Panc1 (cell line): Measurements from ENCODE around the gene GRHL1. TPM values are rescaled to one million over a fixed set of nuclear protein-coding genes. Genes with fewer than 3 reads are reported as not detected.

Experiments
- ATAC-seq: fragments of 200-7000 bp; cut with Tn5 transposase; 2 replicates; pipeline ENCODE4 v1.9.1; 2020; ENCODE audit warnings: mild to moderate bottlenecking, moderate library complexity
- BruUV-seq: library from RNA; stranded (reverse); fragments of 400-500 nt; replicated peaks from 2 replicates; lab custom pipeline; 2021; lab: Mats Ljungman, UMichigan
- CTCF ChIA-PET: fragments of 300-600 bp; sonication (Branson Sonifier 250); formaldehyde crosslinking; loops from one replicate; lab custom pipeline; 2022; ENCODE audit warnings: antibody characterized with exemption; lab: Charles Lee
- POLR2A ChIA-PET: fragments of 300-600 bp; sonication (Branson Sonifier 250); formaldehyde crosslinking; loops from one replicate; lab custom pipeline; 2022; ENCODE audit warnings: antibody characterized with exemption; lab: Charles Lee
- DNase-seq: peaks from one replicate; pipeline ENCODE4 v3.0.0-alpha.2; 2010; ENCODE audit warnings: low read depth, low spot score
- H3K27ac ChIP-seq: 2 replicates; pipeline ENCODE4 v1.5.1; 2011; ENCODE audit warnings: mild to moderate bottlenecking, low read length, inconsistent platforms
- H3K27me3 ChIP-seq: fragments of 200-500 bp; sonication (Bioruptor generic); 2 replicates; pipeline ENCODE4 v1.6.0; 2014; ENCODE audit warnings: low read length, inconsistent platforms; ENCODE audit not compliant: control insufficient read depth, insufficient read depth
- H3K36me3 ChIP-seq: fragments of 200-500 bp; sonication (Bioruptor generic); 2 replicates; pipeline ENCODE4 v1.5.1; 2014; ENCODE audit warnings: inconsistent platforms, mild to moderate bottlenecking, low read length, moderate library complexity; ENCODE audit not compliant: control insufficient read depth, insufficient read depth
- H3K4me1 ChIP-seq: 2 replicates; pipeline ENCODE4 v1.5.1; 2011; ENCODE audit warnings: inconsistent platforms, mild to moderate bottlenecking, low read length, moderate library complexity; ENCODE audit not compliant: control insufficient read depth, insufficient read depth
- H3K4me3 ChIP-seq, 2 experiments: 2 replicates each; pipeline ENCODE4 v1.5.1; 2011 to 2012; ENCODE audit warnings: low read depth in 2 of 2, low read length in 2 of 2, mild to moderate bottlenecking in 2 of 2, inconsistent platforms in 1 of 2, moderate library complexity in 1 of 2
- H3K9me3 ChIP-seq: fragments of 200-500 bp; sonication (Bioruptor generic); 2 replicates; pipeline ENCODE4 v1.5.1; 2014; ENCODE audit warnings: low read depth, mild to moderate bottlenecking, inconsistent platforms, low read length, moderate library complexity; ENCODE audit not compliant: control insufficient read depth, insufficient read depth
- CTCF ChIP-seq: fragments of 450-650 bp; IDR thresholded peaks from 2 replicates; pipeline ENCODE4 v1.5.1; 2017; ENCODE audit warnings: mild to moderate bottlenecking
- POLR2AphosphoS5 ChIP-seq: IDR thresholded peaks from 2 replicates; pipeline ENCODE4 v1.6.1; 2012; ENCODE audit warnings: mild to moderate bottlenecking, low read depth, low read length, moderate library complexity
- SIN3A ChIP-seq: IDR thresholded peaks from 2 replicates; pipeline ENCODE4 v1.6.1; 2012; ENCODE audit warnings: low read depth, mild to moderate bottlenecking, low read length, moderate library complexity, borderline replicate concordance; ENCODE audit not compliant: insufficient read depth
- TCF7L2 ChIP-seq: IDR thresholded peaks from 2 replicates; pipeline ENCODE4 v1.6.1; 2011; ENCODE audit warnings: mild to moderate bottlenecking, low read depth, low read length, inconsistent platforms
- in situ Hi-C: cut with HindIII; loops from 2 replicates; pipeline ENCODE4 v1.10.0; 2016; ENCODE audit warnings: low sequenced_read_pairs, low pct_unique_long_range_greater_than_20kb
- intact Hi-C: fragments of 100-400 bp; cut with micrococcal nuclease; formaldehyde crosslinking; loops from one replicate; pipeline ENCODE4 v1.10.0; 2022; ENCODE audit not compliant: unreplicated experiment
- total RNA-seq: library from RNA; stranded (reverse); gene quantifications from one replicate; pipeline ENCODE4 v1.2.1, GENCODE V29; 2021; ENCODE audit not compliant: unreplicated experiment
- TF ChIP-seq, protein P1 (sequence below), 2 experiments: IDR thresholded peaks; 2 replicates each; pipeline ENCODE4 v1.6.1; 2011 to 2012; ENCODE audit warnings: low read depth in 2 of 2, control low read depth in 1 of 2, low read length in 1 of 2, mild to moderate bottlenecking in 1 of 2, moderate library complexity in 1 of 2; ENCODE audit not compliant: insufficient read depth in 1 of 2

The GRHL1 gene
- total RNA-seq, 1 experiment from 2014 or later = 4.7 TPM

DNA sequence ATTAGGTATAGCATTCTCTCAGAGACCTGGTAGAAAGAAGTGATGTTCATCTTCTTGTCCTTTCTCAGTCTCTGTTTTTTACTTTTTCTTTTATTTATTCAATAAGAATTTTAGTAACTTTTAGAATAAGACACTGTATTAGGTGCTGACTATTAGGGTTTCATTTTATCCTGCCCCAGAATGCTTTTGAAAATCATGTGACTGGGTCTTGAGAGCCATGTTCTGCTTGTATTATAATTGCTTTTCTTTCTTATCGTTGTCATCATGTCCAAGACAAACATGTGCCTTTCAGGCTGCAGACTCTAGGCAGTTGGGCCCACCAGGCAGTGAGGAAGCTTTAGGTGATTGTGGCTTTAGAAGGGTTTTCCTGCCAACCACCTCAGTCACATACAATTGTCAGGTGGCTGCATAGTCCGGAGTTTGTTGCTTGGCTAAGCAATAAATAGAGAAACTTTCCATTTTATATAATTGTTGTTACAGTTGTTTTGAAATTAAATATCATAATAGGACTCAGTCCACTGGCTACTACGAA lies 15.1 kb downstream of the GRHL1 start:
- ChIA-PET POLR2A (no interaction called here), CTCF (no interaction called here)
- H3K27ac ChIP-seq = no peak overlapping the region
- H3K9me3 ChIP-seq = no peaks in the 10 kb centered on the region
- no TSS peak for BruUV-seq
- H3K27me3 ChIP-seq = no peaks in the 10 kb centered on the region
- DNase-seq = no peak
- in situ Hi-C loops = no loop called here
- intact Hi-C loops = no loop called here
- no peak for TF ChIP-seq SIN3A
- TF ChIP-seq TCF7L2 = no peak
- TF ChIP-seq POLR2AphosphoS5 = no peak
- TF ChIP-seq CTCF = no peak
- TF ChIP-seq, protein P1, sequence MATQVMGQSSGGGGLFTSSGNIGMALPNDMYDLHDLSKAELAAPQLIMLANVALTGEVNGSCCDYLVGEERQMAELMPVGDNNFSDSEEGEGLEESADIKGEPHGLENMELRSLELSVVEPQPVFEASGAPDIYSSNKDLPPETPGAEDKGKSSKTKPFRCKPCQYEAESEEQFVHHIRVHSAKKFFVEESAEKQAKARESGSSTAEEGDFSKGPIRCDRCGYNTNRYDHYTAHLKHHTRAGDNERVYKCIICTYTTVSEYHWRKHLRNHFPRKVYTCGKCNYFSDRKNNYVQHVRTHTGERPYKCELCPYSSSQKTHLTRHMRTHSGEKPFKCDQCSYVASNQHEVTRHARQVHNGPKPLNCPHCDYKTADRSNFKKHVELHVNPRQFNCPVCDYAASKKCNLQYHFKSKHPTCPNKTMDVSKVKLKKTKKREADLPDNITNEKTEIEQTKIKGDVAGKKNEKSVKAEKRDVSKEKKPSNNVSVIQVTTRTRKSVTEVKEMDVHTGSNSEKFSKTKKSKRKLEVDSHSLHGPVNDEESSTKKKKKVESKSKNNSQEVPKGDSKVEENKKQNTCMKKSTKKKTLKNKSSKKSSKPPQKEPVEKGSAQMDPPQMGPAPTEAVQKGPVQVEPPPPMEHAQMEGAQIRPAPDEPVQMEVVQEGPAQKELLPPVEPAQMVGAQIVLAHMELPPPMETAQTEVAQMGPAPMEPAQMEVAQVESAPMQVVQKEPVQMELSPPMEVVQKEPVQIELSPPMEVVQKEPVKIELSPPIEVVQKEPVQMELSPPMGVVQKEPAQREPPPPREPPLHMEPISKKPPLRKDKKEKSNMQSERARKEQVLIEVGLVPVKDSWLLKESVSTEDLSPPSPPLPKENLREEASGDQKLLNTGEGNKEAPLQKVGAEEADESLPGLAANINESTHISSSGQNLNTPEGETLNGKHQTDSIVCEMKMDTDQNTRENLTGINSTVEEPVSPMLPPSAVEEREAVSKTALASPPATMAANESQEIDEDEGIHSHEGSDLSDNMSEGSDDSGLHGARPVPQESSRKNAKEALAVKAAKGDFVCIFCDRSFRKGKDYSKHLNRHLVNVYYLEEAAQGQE (IDR thresholded peaks at IDR 0.05; ENCODE audit: insufficient read depth in 1 of 2, low read depth in 2 of 2, low read length in 1 of 2) = no peak
- H3K4me1 ChIP-seq = no peaks in the 10 kb centered on the region
- no peak overlapping the region for H3K4me3 ChIP-seq
- no peak for ATAC-seq
- no peaks in the 10 kb centered on the region for H3K36me3 ChIP-seq

DNA sequence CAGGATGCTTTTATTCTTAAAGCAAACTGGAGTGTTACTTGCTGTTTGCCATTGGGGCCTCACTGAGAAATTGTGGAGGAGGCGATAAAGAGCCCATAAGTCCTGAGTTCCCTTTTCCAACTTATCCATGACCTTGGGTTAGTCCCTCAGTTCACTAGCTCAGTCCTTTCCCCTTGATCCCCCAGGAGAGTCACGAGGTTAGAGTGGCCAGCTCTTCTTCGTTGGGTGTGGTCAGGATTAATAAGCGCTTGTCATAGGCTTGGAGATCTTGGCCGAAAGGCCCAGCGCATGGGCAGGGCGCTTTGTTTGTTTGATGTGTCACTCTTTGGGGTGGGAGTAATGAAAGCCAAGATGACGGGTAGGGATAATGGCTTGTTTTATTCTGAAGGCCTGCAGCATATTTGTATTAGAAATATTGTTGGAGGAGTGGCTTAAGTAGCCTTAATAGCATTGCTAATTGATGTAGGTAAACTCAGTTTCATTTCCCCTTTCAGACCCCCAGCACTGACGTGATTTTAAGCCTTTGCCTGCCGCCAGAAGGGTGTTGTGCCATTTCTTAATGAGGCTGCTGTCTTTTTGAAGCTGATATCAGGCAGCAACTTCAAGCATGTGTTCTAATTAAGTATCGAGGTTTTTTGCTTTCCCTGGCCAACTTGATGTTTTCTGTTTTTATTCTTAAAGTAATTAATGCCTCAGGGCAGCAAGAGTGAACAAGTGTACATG lies 15.7 kb downstream of the GRHL1 start:
- Histone ChIP-seq H3K36me3 (no peaks in the 10 kb centered on the region), H3K27me3 (no peaks in the 10 kb centered on the region), H3K4me3 (no peak overlapping the region), H3K27ac (no peak overlapping the region), H3K9me3 (no peaks in the 10 kb centered on the region), H3K4me1 (no peaks in the 10 kb centered on the region)
- intact Hi-C loops (no loop called here), in situ Hi-C loops (no loop called here)
- DNase-seq = no peak
- no peak for ATAC-seq
- BruUV-seq = no TSS peak
- ChIA-PET POLR2A (interaction anchor here (0.7 kb wide), 1 partner anchor 459 kb away, joined by 5 read pairs; no protein-coding TSS in a partner anchor), CTCF (no interaction called here)
- no peak for TF ChIP-seq POLR2AphosphoS5
- TF ChIP-seq CTCF = no peak
- TF ChIP-seq TCF7L2 = no peak
- TF ChIP-seq SIN3A = no peak
- TF ChIP-seq, protein P1 (IDR thresholded peaks at IDR 0.05; ENCODE audit: insufficient read depth in 1 of 2, low read depth in 2 of 2, low read length in 1 of 2) = no peak
